K562 (cell line): ENCODE data around the gene PRKAR1B. TPM values are rescaled to one million over a fixed set of nuclear protein-coding genes. Genes with fewer than 3 reads are reported as not detected.

Experiments used
- HEY1 ChIP-seq: fragments of 250-450 bp; sonication (Bioruptor Pico); IDR thresholded peaks from 2 replicates; pipeline ENCODE4 v1.5.0; 2020; ENCODE audit warnings: mild to moderate bottlenecking, moderate library complexity, borderline replicate concordance
- NCOA6 ChIP-seq: fragments of 450-650 bp; IDR thresholded peaks from 2 replicates; pipeline ENCODE4 v1.6.1; 2017; ENCODE audit warnings: mild to moderate bottlenecking
- SLC30A9 ChIP-seq: fragments of 250-450 bp; sonication (Bioruptor Pico); IDR thresholded peaks from 2 replicates; pipeline ENCODE4 v1.8.0; 2022; ENCODE audit warnings: mild to moderate bottlenecking, moderate library complexity
- polyA plus RNA-seq, 8 experiments: library from polyadenylated mRNA; depleted of rRNA in 4 of 8; stranded (reverse) in 5 of 8; unstranded in 3 of 8; fragments of >200 nt; fragmentation: Nextera tagmentation in 2 of 8; fragmentation: Illumina TruSeq in 1 of 8; extraction: Ambion mirVana in 2 of 8; extraction: Trizol in 1 of 8; gene quantifications; 2 replicates each; pipeline versions ENCODE4 v1.2.1 to v1.2.3, GENCODE V29; 2011 to 2014; ENCODE audit warnings: inconsistent platforms in 1 of 8, missing spikeins in 1 of 8
- total RNA-seq, 7 experiments: library from RNA; depleted of rRNA in 6 of 7; stranded (reverse); fragments of >200 nt in 6 of 7; fragmentation: Illumina TruSeq in 2 of 7; extraction: Trizol in 2 of 7; gene quantifications; 2 replicates each; pipeline versions ENCODE4 v1.2.1 to v1.2.3, GENCODE V29; 2011 to 2021; ENCODE audit warnings: low replicate concordance in 1 of 7
- TF ChIP-seq, protein P1 (sequence below), 2 experiments: fragments of 450-650 bp in 1 of 2; sonication (generic) in 1 of 2; formaldehyde crosslinking in 1 of 2; IDR thresholded peaks; 2 replicates each; pipeline versions ENCODE4 v1.7.1 to v1.9.0; 2016 to 2022; ENCODE audit warnings: inconsistent platforms in 1 of 2, mild to moderate bottlenecking in 1 of 2, missing genetic modification reagents in 1 of 2
- TF ChIP-seq, protein P2 (sequence below): IDR thresholded peaks from 2 replicates; pipeline ENCODE4 v1.6.1; 2016; ENCODE audit warnings: missing genetic modification characterization, missing compliant biosample characterization

The PRKAR1B gene
- total and polyA plus RNA-seq, 9 of the 15 experiments (the other 6 are each of a cell fraction or from before 2014, with no cell fraction given), result 0.99 to 30.5 (median 12.7) TPM

DNA sequence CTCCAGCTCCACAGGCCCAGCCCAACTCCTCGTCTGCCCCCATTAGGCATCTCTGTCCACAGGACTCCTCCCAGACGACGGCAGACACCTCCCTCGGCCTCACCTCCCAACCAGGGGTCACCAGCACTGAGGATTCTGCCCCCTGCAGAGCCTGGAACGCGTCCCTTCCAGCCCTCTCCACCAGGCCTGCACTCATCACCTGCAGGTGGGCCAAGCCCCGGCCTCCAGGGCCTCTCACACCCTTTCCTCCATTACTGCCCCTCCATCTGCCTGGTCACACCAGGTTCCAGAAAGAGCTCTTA lies 164.8 kb downstream of the PRKAR1B start (continued):
- TF ChIP-seq SLC30A9 (CRISPR knock-in tag) (no peak), HEY1 (no peak), NCOA6 (no peak)
- TF ChIP-seq, protein P1, sequence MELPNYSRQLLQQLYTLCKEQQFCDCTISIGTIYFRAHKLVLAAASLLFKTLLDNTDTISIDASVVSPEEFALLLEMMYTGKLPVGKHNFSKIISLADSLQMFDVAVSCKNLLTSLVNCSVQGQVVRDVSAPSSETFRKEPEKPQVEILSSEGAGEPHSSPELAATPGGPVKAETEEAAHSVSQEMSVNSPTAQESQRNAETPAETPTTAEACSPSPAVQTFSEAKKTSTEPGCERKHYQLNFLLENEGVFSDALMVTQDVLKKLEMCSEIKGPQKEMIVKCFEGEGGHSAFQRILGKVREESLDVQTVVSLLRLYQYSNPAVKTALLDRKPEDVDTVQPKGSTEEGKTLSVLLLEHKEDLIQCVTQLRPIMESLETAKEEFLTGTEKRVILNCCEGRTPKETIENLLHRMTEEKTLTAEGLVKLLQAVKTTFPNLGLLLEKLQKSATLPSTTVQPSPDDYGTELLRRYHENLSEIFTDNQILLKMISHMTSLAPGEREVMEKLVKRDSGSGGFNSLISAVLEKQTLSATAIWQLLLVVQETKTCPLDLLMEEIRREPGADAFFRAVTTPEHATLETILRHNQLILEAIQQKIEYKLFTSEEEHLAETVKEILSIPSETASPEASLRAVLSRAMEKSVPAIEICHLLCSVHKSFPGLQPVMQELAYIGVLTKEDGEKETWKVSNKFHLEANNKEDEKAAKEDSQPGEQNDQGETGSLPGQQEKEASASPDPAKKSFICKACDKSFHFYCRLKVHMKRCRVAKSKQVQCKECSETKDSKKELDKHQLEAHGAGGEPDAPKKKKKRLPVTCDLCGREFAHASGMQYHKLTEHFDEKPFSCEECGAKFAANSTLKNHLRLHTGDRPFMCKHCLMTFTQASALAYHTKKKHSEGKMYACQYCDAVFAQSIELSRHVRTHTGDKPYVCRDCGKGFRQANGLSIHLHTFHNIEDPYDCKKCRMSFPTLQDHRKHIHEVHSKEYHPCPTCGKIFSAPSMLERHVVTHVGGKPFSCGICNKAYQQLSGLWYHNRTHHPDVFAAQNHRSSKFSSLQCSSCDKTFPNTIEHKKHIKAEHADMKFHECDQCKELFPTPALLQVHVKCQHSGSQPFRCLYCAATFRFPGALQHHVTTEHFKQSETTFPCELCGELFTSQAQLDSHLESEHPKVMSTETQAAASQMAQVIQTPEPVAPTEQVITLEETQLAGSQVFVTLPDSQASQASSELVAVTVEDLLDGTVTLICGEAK (IDR thresholded peaks at IDR 0.05), result no peak
- TF ChIP-seq, protein P1 (CRISPR knock-in tag; IDR thresholded peaks at IDR 0.05), result no peak
- TF ChIP-seq, protein P2, sequence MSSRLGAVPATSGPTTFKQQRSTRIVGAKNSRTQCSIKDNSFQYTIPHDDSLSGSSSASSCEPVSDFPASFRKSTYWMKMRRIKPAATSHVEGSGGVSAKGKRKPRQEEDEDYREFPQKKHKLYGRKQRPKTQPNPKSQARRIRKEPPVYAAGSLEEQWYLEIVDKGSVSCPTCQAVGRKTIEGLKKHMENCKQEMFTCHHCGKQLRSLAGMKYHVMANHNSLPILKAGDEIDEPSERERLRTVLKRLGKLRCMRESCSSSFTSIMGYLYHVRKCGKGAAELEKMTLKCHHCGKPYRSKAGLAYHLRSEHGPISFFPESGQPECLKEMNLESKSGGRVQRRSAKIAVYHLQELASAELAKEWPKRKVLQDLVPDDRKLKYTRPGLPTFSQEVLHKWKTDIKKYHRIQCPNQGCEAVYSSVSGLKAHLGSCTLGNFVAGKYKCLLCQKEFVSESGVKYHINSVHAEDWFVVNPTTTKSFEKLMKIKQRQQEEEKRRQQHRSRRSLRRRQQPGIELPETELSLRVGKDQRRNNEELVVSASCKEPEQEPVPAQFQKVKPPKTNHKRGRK, result no peak
